Measurements from ENCODE around the gene GORASP1.

GORASP1 gene

DNA sequence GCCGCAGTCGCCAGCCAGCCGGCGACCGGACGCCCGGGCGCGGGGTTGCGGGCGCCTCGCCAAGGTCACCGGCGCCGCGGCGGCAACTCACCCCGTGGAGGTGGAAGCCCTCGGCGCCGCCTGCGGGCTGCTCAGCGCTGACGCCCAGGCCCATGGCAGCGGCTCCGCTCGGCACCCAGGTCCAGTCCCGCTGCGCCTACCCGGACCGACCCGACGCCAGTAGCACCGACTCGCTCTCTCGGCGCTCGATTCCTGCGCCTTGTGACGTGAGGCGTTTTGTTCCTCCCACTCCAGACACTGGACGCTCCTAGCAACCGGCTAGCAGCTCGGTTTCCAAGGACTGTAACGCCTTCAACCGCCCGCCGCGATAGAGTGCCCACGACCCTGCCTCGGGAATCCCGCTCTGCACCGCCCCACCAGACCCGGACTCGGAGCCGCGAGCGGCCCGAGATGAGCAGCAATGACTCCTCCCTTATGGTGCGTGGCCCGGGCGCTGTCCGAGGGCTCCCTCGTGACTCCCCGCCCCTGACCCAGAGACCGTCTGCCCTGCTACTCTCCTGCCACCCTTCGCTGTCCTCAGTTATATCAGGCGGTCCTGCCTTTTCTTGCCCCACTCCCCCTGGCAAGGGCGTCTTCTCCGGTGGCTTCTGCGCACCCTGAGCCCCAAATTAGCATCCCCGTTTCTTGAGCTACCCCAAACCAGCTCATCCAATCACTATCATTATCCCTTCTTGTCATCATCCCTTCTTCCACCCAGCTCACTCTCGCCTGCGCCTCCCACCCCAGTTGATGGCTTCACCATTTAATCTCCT, at the start of gene GORASP1, which contains the start of gene TTC21A:
Gene GORASP1, minus strand, starts transcription at position 240 of the 812 bp plus-strand sequence. Its CDS starts 86 bp downstream, at position 154.
Gene TTC21A, plus strand, starts transcription at position 293 of the 812 bp plus-strand sequence. Its CDS starts 158 bp downstream, at position 451.
- H3K9ac ChIP-seq: peak within 1 kb of the TSS; percentile 64
- no peaks in the 10 kb centered on the region for H3K27me3 ChIP-seq (ENCODE audit: insufficient read depth, low read depth)
- TF ChIP-seq, protein P1, sequence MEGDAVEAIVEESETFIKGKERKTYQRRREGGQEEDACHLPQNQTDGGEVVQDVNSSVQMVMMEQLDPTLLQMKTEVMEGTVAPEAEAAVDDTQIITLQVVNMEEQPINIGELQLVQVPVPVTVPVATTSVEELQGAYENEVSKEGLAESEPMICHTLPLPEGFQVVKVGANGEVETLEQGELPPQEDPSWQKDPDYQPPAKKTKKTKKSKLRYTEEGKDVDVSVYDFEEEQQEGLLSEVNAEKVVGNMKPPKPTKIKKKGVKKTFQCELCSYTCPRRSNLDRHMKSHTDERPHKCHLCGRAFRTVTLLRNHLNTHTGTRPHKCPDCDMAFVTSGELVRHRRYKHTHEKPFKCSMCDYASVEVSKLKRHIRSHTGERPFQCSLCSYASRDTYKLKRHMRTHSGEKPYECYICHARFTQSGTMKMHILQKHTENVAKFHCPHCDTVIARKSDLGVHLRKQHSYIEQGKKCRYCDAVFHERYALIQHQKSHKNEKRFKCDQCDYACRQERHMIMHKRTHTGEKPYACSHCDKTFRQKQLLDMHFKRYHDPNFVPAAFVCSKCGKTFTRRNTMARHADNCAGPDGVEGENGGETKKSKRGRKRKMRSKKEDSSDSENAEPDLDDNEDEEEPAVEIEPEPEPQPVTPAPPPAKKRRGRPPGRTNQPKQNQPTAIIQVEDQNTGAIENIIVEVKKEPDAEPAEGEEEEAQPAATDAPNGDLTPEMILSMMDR (conservative IDR thresholded peaks at IDR 0.05; ENCODE audit: low read depth, low read length): no peak
- no peak within 1 kb of the TSS for H3K4me3 ChIP-seq (IDR thresholded peaks at IDR 0.05; ENCODE audit: insufficient read depth, low read depth, low read length)
- H4K20me1 ChIP-seq (ENCODE audit: insufficient read depth): no peaks in the 10 kb centered on the region
- H3K79me2 ChIP-seq (ENCODE audit: insufficient read depth, low read depth): no peaks in the 10 kb centered on the region
- H2AFZ ChIP-seq (ENCODE audit: low read depth): peak within 1 kb of the TSS; percentile 83
- H3K36me3 ChIP-seq (ENCODE audit: insufficient read depth): no peaks in the 10 kb centered on the region
- H3K27ac ChIP-seq: peak within 1 kb of the TSS; percentile 48; the same call in 1 of the 2 replicates
- H3K4me1 ChIP-seq (ENCODE audit: low read depth, poor library complexity, severe bottlenecking): peaks cover 25% of the 10 kb centered on the region
- peak within 1 kb of the TSS; percentile 96 for H3K4me2 ChIP-seq

DNA sequence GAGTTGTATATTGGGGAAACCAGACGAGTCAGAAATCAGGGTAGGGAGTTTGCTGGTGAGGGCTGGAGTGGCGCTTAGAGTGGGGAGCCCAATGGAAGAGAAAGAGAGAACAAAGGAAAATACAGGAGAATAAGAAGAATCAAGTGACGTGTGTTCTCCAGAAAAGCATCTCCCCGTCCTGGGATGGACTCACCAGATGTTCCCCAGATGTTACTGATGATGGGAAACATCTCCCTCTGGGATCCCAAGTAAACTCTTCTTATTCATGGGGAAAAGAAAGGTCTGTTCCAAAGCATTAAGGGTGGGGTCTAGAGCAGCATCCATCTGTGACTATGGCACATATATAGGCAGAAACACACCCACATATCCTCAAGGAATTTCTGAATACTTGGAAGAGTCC, 49.0 kb upstream of the GORASP1 start:
- TF ChIP-seq, protein P1 (conservative IDR thresholded peaks at IDR 0.05; ENCODE audit: low read depth, low read length): no peak
- Histone ChIP-seq H3K9ac (no peak overlapping the region), H3K4me2 (no peak overlapping the region), H3K4me3 (IDR thresholded peaks at IDR 0.05; ENCODE audit: insufficient read depth, low read depth, low read length) (no peak overlapping the region), H3K36me3 (ENCODE audit: insufficient read depth) (no peaks in the 10 kb centered on the region), H4K20me1 (ENCODE audit: insufficient read depth) (no peaks in the 10 kb centered on the region), H3K79me2 (ENCODE audit: insufficient read depth, low read depth) (no peaks in the 10 kb centered on the region), H3K27ac (no peak overlapping the region), H3K4me1 (ENCODE audit: low read depth, poor library complexity, severe bottlenecking) (peaks cover 5% of the 10 kb centered on the region), H2AFZ (ENCODE audit: low read depth) (no peak overlapping the region), H3K27me3 (ENCODE audit: insufficient read depth, low read depth) (no peaks in the 10 kb centered on the region)

DNA sequence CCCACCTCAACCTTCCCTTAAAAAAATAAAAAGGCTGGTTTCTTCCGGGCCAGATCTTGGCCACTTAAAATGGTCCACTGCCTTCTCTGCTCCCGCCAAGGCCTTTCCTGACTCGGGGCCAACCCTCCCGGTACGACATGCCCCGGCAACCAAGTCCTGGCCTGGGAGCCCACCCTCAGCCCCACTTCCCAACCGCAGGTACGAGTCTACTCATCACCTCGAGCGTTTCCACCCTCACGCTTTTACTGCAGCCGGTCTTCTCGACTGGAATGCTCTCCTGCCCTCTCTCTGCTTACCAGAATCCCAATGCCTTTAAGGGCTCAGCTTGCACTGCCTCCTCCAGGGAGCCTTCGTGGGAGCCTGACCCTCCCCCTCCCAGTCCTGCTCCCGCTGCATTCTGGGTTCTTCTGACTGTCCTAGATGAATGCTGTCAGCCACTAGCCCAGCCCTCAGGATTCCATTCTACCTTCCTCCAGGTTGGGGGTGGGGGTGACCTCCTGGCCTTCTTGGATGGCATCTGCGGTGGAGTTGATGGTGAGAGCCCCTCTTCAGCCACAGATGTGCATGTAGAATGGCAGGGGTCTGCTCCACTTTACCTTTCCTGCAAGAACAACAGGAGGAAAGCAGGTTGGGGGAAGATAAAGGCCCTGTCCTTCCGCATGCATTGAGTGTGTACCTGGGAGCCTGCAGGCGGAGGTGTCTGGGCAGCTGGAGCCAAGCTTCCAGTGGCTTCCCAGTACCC, 47.0 kb upstream of the GORASP1 start:
- H2AFZ ChIP-seq (ENCODE audit: low read depth): no peak overlapping the region
- H3K27ac ChIP-seq: no peak overlapping the region
- no peaks in the 10 kb centered on the region for H3K36me3 ChIP-seq (ENCODE audit: insufficient read depth)
- H3K4me2 ChIP-seq: no peak overlapping the region
- H4K20me1 ChIP-seq (ENCODE audit: insufficient read depth): no peaks in the 10 kb centered on the region
- H3K4me3 ChIP-seq (IDR thresholded peaks at IDR 0.05; ENCODE audit: insufficient read depth, low read depth, low read length): no peak overlapping the region
- H3K27me3 ChIP-seq (ENCODE audit: insufficient read depth, low read depth): no peaks in the 10 kb centered on the region
- TF ChIP-seq, protein P1 (conservative IDR thresholded peaks at IDR 0.05; ENCODE audit: low read depth, low read length): no peak
- H3K79me2 ChIP-seq (ENCODE audit: insufficient read depth, low read depth): peaks cover 6% of the 10 kb centered on the region; the same call in 1 of the 2 replicates
- peaks cover 22% of the 10 kb centered on the region for H3K4me1 ChIP-seq (ENCODE audit: low read depth, poor library complexity, severe bottlenecking)
- no peak overlapping the region for H3K9ac ChIP-seq

- H2AFZ ChIP-seq (ENCODE audit: low read depth): no peak overlapping the region
- no peaks in the 10 kb centered on the region for H3K36me3 ChIP-seq (ENCODE audit: insufficient read depth)
- H4K20me1 ChIP-seq (ENCODE audit: insufficient read depth): no peaks in the 10 kb centered on the region
- peaks cover 6% of the 10 kb centered on the region; the same call in 1 of the 2 replicates for H3K79me2 ChIP-seq (ENCODE audit: insufficient read depth, low read depth)
- no peak overlapping the region for H3K4me3 ChIP-seq (IDR thresholded peaks at IDR 0.05; ENCODE audit: insufficient read depth, low read depth, low read length)
- H3K4me2 ChIP-seq: no peak overlapping the region
- no peaks in the 10 kb centered on the region for H3K27me3 ChIP-seq (ENCODE audit: insufficient read depth, low read depth)
- peaks cover 24% of the 10 kb centered on the region for H3K4me1 ChIP-seq (ENCODE audit: low read depth, poor library complexity, severe bottlenecking)
- TF ChIP-seq, protein P1 (conservative IDR thresholded peaks at IDR 0.05; ENCODE audit: low read depth, low read length): no peak
- H3K27ac ChIP-seq: no peak overlapping the region
- no peak overlapping the region for H3K9ac ChIP-seq
Measured at GRCh38 chr3:39153977-39154279, 46.5 kb upstream of the GORASP1 start.

Measured in KMS-11 (cell line).